NCI-H526 (cell line): Measurements from ENCODE around the gene PALM.
"Not testable (repeated sequence)": the region's sequence is repeated elsewhere in the genome, so short reads cannot be mapped to it uniquely, and the experiment has no call there.

Experiments
- DNase-seq, 2 experiments: peaks; one replicate each; lab custom pipeline; 2025; lab: John Stamatoyannopoulos, UW

PALM gene

DNA sequence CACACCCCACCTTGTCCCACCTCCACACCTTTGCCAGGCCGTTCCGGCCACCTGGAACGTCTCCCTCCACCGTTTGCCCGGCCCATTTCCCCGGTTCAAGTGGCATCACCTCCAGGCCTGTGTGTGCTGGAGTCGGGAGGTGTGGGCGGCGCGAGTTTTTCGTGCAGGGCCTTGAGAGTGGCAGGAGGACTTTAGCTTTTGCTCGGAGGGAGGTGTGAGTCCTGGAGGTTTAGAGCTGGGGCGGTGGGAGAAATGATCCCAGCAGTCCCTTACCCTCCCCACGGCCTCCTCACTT is 4.3 kb upstream of the PALM start:
- no peak for DNase-seq

DNA sequence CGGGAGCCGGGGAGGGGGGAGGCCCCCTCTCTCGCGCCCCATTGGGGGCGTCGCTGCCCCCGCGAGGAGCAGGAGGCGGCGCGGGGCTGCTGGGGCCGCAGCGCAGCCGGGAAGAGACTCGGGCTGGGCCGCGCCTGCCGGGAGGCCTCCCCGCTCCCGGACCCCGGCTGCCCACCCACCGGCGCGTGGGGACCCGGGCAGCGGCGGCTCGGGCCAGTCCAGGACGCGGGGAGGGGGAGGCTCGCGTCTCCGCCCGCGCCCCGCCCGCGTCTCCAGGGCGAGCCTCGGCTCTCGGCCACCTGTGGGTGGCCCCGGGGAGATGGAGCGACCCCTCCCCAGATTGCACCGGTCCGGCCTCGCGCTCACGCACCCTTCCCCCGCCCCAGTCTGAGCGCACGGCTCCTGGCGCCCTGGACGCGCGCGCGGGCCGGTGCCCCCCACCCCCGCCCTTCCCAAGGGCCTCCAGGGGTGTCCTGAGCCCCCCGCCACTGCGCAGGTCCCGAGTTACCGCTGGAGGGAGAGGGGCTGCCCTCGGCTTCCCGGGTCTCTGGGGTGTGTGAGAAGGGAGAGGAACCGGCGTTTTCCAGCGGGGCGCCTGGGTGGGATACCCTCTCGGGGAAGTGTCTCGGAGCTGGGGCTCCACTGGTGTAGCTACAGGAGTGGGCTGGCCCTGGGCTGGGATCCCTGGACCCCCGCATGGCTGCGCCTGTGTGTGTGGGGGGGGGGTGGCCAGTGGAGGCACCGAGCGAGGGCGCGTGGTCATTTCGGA is 645 bp downstream of the PALM start:
- DNase-seq: no peak

DNA sequence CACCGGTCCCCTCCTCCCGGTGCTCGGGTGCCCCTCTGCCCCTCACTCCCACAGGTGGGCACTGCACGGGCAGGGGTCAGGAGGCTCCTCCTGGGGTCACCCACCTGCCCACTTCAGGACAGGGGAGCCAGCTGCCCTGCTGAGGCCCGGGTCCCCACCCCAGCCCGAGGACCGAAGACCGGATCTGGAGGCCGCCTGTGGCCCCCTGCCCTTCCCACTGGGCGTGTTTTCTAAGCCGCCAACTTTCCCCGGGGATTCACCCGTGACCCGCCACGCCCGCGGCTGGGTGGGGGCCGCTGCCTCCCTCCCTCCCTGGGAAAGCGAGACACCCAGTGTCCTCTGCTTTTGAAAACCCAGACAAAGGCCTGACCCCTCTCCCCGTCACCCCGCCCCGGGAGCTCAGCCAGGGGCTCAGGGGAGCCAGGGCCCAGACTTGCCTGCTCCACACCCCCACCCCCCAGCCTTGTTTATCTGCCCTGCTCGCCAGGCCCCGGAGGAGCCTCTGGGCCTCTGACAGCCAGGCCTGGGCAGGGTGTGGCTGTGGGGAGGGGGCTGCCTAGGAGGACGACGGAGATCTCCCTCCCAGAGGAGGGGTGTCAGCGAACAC is 1.3 kb downstream of the PALM start:
- DNase-seq: no peak

- DNase-seq: no peak
These were observed 2.0 kb downstream of the PALM start for GRCh38 chr19:710767-711166.

GRCh38 chr19:711254-711653 is 2.5 kb downstream of the PALM start:
- DNase-seq: no peak

GRCh38 chr19:715347-715746 is 6.6 kb downstream of the PALM start:
- no peak for DNase-seq

DNA sequence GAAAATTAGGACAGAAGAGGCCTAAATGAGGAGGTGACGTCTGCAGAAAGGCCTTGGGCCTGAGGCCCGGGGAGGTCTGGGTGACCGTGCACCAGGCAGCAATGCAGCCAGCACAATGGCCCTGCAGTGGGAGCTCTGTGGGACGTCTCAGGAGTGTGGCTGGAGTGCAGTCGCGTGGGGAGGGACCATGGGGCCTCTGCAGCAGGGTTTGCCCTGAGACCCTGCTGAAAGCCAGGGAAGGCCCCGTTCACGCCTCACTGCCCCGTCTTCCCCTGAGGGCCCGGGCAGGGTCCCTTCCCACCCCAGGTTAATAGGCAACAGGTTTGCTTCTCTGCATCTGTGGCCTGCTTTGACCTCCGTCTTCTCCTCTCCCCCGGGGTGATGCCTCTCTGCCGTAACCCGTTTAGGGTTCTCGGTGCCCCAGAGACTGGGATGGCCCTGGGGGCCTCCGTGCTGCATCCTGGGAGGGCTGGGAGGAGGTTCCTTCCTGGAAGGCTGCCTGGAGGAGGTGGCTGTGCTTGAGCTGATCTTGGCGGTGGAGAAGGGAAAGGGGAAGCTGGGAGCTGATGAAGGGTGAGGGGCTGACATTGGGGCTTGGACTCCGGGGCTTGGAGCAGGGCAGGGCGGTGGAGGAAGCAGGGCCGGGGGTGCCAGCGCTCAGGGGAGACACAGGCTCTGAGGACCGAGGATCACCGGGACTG is 9.7 kb downstream of the PALM start:
- no peak for DNase-seq

- no peak for DNase-seq
These were observed 10.3 kb downstream of the PALM start for GRCh38 chr19:718991-719512.

GRCh38 chr19:719636-720344 is 11.1 kb downstream of the PALM start:
- no peak for DNase-seq

DNA sequence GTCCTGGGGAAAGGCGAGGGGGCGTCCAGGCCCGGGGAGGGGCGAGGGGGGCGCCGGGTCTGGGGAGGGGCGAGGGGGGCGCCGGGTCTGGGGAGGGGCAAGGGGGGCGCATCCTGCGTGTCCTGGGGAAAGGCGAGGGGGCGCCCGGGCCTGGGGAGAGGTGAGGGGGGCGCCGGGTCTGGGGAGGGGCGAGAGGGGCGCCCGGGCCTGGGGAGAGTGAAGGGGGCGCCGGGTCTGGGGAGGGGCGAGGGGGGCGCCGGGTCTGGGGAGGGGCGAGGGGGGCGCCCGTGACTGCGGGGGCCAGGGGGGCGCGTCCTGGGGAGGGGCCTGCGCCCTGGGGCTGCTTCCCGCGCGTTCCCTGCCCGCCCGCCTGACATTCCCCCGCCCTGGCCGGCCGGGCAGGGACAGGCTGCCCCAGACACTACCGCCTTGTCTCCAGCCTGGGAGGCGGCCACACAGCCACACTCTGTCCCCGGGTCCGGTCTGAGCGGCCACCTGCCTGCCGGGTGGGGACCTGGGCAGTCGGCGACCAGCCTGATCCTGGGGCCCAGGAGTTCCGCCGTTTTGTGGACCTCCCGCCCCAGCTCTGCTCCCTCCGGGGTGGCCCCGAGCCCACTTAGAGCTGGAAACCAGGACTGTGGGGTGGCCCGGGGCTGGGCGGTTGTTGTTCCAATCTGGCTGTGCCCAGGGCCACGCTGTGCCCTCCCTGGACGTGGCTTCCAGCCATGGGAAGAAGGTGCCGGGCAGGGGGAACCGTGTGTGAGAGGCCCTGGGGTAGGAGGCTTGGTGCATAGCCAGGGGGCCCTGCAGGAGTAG is 11.8 kb downstream of the PALM start:
- no peak for DNase-seq

- no peak for DNase-seq
These were observed 13.9 kb downstream of the PALM start for GRCh38 chr19:722553-723101.

GRCh38 chr19:723247-723646 is 14.5 kb downstream of the PALM start:
- DNase-seq: no peak

GRCh38 chr19:723714-724113 is 15.0 kb downstream of the PALM start:
- no peak for DNase-seq

- DNase-seq: no peak
These were observed 16.8 kb downstream of the PALM start for GRCh38 chr19:725461-726089.

DNA sequence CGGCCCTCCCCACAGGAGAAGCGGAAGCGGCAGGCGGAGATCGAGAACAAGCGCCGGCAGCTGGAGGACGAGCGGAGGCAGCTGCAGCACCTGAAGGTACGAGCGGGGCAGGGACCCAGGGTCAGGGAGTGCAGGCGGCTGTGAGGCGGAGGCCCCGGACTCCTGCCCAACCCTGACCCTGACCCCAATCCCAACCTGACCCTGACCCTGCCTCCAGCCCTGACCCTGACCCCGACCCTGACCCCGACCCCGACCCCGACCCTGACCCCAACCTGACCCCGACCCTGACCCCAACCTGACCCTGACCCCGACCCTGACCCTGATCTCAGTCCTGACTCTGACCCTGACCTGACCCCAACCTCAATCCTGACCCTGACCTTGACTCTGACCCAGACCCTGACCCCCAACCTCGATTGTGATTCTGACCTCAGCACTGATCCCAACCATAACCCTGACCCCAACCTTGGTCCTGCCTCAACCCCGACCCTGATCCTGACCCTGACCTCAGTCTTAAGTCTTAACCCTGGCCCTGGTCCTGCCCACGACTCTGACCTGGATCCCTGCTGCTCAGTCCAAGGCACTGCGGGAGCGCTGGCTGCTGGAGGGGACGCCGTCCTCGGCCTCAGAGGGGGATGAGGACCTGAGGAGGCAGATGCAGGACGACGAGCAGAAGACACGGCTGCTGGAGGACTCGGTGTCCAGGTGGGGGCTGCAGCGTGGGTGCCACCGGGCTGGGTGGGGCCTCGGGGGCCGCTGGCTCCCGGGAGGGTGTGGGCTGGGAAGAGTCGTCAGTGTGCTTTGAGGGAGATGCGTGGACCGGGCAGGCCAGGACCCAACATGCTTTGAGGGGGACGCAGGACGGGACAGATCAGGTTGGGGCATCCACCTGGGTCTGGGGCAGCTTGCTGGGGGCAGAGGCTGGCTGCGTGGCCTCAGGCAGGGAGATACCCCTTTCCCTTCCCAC is 18.5 kb downstream of the PALM start:
- no peak for DNase-seq

GRCh38 chr19:728011-728410 is 19.3 kb downstream of the PALM start:
- DNase-seq: no peak

DNA sequence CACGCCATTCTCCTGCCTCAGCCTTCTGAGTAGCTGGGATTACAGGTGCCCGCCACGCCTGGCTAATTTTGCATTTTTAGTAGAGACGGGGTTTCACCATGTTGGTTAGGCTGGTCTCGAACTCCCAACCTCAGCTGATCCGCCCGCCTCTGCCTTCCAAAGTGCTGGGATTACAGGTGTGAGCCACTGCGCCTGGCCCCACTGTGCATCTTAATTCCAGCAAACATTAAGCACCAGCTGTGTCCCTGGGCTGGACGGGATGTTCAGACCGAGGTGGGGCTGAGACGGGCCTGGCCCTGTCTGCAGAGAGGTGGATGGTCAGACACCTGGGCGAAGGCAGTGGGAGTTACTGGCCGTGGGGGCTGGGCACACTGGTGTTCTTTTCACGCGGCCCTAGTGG is 20.8 kb downstream of the PALM start:
- DNase-seq: not testable (repeated sequence)

DNA sequence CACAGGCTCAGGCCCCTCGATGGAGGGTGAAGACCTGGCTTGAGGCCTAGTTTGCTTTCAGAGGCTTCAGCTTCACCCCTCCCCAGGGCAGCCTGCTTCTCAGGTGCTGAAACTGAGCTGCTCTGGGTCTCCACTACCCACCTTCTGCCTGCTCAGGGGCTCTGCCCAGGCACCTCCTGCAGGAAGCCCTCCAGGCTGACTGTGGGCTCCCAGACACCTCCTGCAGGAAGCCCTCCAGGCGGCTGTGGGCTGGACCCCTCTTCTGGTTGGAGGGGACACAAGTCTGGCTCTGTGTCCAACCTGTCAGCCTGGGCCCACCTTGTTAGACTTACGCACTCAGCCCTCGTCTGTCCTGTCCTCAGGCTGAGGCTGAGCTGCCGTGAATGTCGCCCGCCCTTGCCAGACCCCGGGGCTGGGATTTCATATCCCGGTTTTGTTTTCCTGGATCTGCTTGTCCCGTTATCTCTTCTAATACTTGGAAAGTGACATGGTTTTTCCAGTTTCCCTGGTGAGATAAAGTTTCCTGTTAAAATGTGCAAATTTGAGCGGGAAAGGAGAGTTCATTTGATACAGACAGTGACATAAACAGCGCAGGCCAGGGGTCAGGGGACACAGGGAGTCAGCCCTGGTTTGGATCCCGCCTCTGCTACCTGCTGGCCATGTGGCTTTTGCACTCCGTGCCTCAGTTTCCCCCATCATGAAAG is 21.4 kb downstream of the PALM start:
- no peak for DNase-seq

DNA sequence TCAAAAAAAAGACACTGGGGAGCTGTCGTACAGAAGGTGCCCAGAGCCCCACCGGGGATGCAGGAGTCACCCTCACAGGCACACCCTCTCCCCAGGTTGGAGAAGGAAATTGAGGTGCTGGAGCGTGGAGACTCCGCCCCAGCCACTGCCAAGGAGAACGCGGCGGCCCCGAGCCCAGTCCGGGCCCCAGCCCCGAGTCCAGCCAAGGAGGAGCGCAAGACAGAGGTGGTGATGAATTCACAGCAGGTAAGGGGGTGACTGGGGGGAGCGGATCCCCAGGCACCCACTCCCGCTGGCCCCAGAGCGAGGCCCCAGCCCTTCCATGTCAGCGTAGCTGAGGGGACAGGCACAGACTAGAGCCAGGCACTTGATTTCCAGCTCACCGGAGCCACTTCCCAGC is 22.3 kb downstream of the PALM start:
- no peak for DNase-seq
